HG03439 (cell line): ENCODE measurements around the gene ARHGAP26.
"Not testable (repeated sequence)": the region's sequence is repeated elsewhere in the genome, so short reads cannot be mapped to it uniquely, and the experiment has no call there.

ENCODE experiments used
- ATAC-seq: cut with Tn5 transposase; IDR thresholded peaks from one replicate; pipeline ENCODE4 v1.9.1; 2021; ENCODE audit warnings: mild to moderate bottlenecking, moderate library complexity; ENCODE audit not compliant: unreplicated experiment

ARHGAP26 gene

GRCh38 chr5:142925795-142926194 is 155.6 kb downstream of the ARHGAP26 start:
- no peak for ATAC-seq

DNA sequence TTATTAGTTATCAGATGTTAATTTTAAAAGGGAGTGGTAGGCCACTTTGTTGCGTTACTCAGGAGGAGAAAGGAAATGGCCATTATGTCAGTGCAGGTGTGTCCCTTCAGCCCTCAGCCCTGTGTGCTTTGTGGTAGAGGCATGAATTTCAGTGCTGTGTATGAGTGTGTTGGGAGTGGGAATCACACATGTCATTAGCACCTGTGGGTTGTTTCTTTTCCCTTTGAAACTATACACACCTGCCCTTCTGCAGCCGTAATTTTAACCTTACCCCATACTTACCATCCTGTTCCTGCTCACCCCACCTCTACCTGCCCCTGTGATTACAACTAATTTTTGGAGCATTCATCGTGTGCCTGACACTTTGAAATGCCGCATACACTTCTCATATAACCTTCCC is 156.4 kb downstream of the ARHGAP26 start:
- ATAC-seq = no peak

DNA sequence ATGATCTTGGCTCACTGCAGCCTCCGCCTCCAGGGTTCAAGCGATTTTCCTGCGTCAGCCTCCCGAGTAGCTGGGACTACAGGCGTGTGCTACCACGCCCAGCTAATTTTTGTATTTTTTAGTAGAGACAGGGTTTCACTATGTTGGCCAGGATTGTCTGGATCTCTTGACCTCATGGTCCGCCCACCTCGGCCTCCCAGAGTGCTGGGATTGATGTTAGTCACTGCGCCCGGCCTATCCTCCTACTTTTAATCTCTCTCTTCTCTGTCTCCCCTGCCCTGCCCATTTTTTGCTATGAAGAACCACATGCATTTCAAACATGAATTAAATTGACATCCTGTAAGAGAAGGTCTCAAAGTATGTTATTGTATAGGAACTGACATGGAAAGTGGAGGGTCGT is 158.8 kb downstream of the ARHGAP26 start:
- ATAC-seq = not testable (repeated sequence)

- no peak for ATAC-seq
Measured at GRCh38 chr5:142929587-142929986, 159.4 kb downstream of the ARHGAP26 start.

DNA sequence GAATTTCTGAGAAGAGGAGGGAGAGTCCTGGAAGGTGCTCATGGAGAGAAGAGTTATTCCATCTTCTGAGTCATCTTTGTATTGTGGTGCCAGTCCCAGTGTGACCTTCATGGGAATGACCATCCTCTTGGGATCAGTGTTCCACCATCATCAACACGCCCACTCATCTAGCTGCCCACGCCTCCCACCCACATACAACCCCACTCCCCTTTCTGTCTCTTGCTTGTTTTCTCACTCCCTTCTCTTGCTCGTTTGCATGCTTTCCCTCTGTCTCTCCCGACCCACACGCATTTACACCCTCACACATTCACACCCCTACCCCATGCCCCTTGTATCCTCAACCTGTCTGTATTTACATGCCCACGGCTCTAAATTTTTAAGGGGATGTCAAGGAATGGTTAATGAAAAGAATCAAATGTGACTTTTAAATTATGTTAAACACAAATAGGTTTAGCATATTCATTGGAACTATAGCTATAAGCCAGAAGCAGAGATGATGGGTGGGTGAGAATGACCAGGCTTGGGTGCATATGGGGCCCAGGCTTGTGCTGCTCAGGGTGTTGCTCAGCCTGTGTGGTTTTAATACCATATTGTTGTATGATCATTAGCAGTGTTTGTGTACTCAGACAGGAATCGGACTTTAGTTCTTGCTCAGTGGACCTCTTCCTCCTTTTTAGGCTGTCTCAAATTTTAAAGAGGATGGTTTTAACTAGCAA is 160.4 kb downstream of the ARHGAP26 start:
- no peak for ATAC-seq

- no peak for ATAC-seq
Measured at GRCh38 chr5:142931896-142932686, 161.9 kb downstream of the ARHGAP26 start.

DNA sequence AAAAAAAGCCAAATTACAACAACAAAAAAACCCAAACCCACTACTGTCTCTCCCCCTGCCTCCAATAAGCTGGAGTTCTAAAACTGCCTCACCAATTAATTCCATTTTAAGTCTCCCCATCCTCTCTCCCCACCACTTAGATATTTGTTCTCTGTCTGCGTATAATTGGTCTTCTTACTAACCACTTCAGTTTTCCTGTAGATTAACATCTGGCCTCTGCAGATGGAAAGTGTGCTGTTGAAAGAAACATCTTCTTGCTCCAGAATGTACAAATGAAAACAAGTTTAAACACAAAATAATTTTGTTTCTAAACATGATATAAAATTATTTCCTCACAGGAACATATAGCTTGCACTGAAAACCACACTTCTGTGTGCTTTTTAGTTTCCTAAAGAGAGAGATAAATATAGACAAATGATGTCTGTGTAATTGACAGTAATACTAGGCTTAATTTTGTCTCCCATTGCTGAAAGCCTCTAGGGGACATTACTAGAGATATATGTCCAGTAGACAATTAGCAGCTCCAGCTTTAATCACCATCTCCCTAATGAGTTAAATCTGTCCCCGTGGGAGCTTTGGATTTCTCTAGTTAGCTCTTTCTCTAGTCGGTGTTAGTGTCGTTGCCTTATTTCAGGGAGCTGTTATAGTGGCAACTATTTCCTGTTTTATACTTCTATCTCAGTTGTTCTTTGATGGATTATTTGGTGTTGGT is 164.0 kb downstream of the ARHGAP26 start:
- ATAC-seq = no peak

- no peak for ATAC-seq
Measured at GRCh38 chr5:142935014-142935413, 164.8 kb downstream of the ARHGAP26 start.

- ATAC-seq = no peak
Measured at GRCh38 chr5:142937374-142937773, 167.2 kb downstream of the ARHGAP26 start.

DNA sequence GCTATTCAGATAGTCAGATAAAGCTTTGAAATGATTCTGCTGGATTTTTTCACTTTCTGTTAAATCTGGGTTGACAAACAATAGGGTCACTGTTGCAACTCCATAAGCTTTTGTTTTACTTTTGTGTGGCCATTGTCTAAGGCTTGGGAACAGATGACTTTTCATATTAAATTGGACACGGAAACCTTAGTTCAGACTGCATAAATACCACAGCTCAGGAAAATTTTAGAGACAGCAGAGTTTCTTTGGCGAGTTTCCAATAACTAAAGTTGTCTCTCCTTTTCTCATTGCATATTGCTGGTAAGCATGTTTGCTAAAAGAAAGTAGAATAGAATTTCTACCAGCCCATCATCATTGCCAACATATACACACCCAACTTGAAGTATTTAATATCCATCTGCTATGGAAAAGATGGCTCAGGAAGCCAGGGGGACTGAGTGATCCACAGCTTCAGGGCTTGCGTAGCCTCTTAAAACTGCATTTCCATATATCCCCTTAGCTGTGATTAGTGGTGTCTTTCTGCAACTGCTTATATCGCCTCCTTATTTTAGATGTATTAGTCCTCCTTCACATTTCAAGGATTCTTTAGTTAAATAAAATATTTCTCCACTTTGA is 168.2 kb downstream of the ARHGAP26 start:
- ATAC-seq = no peak

DNA sequence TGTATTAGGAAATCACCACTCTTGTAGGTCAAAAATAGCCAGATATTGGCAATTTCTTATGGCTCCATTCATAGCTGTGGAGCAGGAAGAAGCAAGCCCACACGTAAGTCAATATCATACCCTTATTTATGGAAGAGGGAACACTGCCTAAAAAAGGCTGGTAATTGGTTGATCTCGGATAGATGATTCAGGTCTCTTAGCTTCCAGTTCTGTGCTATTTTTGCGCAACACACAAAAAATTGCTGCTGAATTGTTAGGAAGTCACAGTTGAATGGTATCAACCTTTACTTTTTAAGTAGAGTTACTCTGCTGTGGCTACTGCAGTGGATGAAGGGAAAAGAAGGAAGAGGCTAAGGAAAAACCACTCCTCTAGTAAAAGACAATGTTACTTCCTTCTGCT is 168.8 kb downstream of the ARHGAP26 start:
- ATAC-seq = no peak

GRCh38 chr5:142939884-142940283 is 169.7 kb downstream of the ARHGAP26 start:
- ATAC-seq = no peak

DNA sequence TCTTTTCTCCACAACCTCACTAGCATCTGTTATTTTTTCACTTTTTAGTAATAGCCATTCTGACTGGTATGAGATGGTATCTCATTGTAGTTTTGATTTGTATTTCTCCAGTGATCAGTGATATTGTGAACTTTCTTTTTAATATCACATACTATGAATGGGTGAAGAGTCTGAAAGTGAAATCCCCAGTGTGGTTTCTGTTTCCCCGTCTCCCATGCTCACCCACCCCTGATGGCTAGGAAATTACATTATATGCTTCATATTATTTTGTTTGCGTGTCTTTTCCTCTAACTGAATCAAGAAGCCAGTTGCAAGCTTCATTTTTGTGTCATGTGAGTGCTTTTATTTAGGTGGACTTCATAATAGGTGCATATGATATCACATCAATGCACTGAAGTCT is 171.1 kb downstream of the ARHGAP26 start:
- no peak for ATAC-seq

- no peak for ATAC-seq
Measured at GRCh38 chr5:142942901-142943300, 172.7 kb downstream of the ARHGAP26 start.

GRCh38 chr5:142944140-142944539 is 174.0 kb downstream of the ARHGAP26 start:
- no peak for ATAC-seq

DNA sequence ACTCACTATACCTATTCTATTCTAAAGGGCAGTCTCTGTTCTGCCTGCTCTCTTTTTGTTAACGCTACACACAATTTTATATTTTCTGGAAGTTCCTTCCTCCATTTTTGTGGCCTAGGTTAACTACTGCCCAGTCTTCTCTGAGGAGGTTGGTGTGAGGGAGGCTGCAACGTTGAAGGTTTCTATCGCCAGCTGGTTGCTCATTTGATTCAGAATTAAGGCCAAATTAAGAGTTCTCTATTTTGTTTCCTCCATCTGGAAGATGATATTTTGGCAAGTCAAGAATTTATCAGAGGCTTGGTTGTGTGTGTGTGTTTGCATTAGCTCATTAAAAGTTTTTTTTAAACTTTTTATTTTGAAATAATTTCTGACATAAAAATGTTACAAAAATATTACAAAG is 175.1 kb downstream of the ARHGAP26 start:
- no peak for ATAC-seq

- ATAC-seq = no peak
Measured at GRCh38 chr5:142945845-142946244, 175.7 kb downstream of the ARHGAP26 start.

GRCh38 chr5:142946547-142947426 is 176.6 kb downstream of the ARHGAP26 start:
- no peak for ATAC-seq

DNA sequence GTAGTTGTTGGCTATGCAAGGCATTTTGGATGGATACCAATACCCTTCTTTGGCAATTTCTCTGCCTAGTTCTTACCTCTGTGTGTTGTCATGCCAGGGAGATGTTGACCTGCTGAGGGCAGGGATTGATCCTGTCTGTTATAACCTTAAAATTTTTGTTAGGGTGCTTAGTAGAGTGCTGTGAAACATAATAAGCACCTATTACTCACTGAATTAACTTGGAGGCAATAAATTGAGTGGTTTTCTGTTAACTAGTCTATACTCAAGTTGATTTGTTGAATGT is 177.2 kb downstream of the ARHGAP26 start:
- no peak for ATAC-seq

GRCh38 chr5:142952229-142952628 is 182.1 kb downstream of the ARHGAP26 start:
- no peak for ATAC-seq

GRCh38 chr5:142952871-142953270 is 182.7 kb downstream of the ARHGAP26 start:
- ATAC-seq = not testable (repeated sequence)
